Mesenchymal stem cell (in vitro differentiated cells and primary cell): ENCODE results near the gene ACOX3.

ENCODE experiments used
- DNase-seq: peaks from one replicate; pipeline ENCODE4 v3.0.0-alpha.2; 2013
- H2AFZ ChIP-seq: one replicate; pipeline ENCODE4 v1.6.1; 2013; ENCODE audit warnings: low read depth, mild to moderate bottlenecking, control low read depth, inconsistent platforms, low read length, moderate library complexity
- H2AK5ac ChIP-seq: 2 replicates; pipeline ENCODE4 v1.6.1; 2013; ENCODE audit warnings: low read length, moderate library complexity, mild to moderate bottlenecking, inconsistent platforms; ENCODE audit not compliant: severe bottlenecking
- H2BK120ac ChIP-seq: one replicate; pipeline ENCODE4 v1.6.1; 2013; ENCODE audit warnings: low read depth, mild to moderate bottlenecking, inconsistent platforms, low read length, moderate library complexity
- H2BK12ac ChIP-seq, 2 experiments: one replicate each; pipeline ENCODE4 v1.6.1; 2013; ENCODE audit warnings: inconsistent platforms in 2 of 2, low read length in 2 of 2, mild to moderate bottlenecking in 2 of 2, moderate library complexity in 2 of 2, control low read depth in 1 of 2
- H2BK15ac ChIP-seq: one replicate; pipeline ENCODE4 v1.6.1; 2013; ENCODE audit warnings: mild to moderate bottlenecking, low read depth, inconsistent platforms; ENCODE audit not compliant: poor library complexity, severe bottlenecking
- H2BK5ac ChIP-seq: 2 replicates; pipeline ENCODE4 v1.6.1; 2013; ENCODE audit warnings: low read depth, mild to moderate bottlenecking, low read length, control low read depth, inconsistent platforms; ENCODE audit not compliant: poor library complexity, severe bottlenecking
- H3K14ac ChIP-seq, 2 experiments: one replicate each; pipeline ENCODE4 v1.6.1; 2013; ENCODE audit warnings: inconsistent platforms in 2 of 2, low read length in 2 of 2, control low read depth in 1 of 2, mild to moderate bottlenecking in 1 of 2, moderate library complexity in 1 of 2
- H3K18ac ChIP-seq, 2 experiments: one replicate each; pipeline ENCODE4 v1.6.1; 2013; ENCODE audit warnings: inconsistent platforms in 2 of 2, low read length in 2 of 2, control low read depth in 1 of 2, low read depth in 1 of 2, mild to moderate bottlenecking in 1 of 2
- H3K23ac ChIP-seq, 2 experiments: one replicate each; pipeline ENCODE4 v1.6.1; 2013; ENCODE audit warnings: inconsistent platforms in 2 of 2, low read length in 2 of 2, mild to moderate bottlenecking in 2 of 2, moderate library complexity in 2 of 2, control low read depth in 1 of 2
- H3K27ac ChIP-seq: 2 replicates; pipeline ENCODE4 v1.5.1; 2013; ENCODE audit warnings: mild to moderate bottlenecking, moderate library complexity, low read length, control low read depth, inconsistent platforms; ENCODE audit not compliant: poor library complexity, severe bottlenecking
- H3K27me3 ChIP-seq, 2 experiments: 2 replicates each; pipeline versions ENCODE4 v1.6.1 to v1.7.0; 2013; ENCODE audit warnings: low read length in 2 of 2, mild to moderate bottlenecking in 2 of 2, moderate library complexity in 2 of 2, control low read depth in 1 of 2, inconsistent platforms in 1 of 2; ENCODE audit not compliant: control insufficient read depth in 1 of 2, insufficient read depth in 1 of 2
- H3K36me3 ChIP-seq, 2 experiments: 2 replicates each; pipeline versions ENCODE4 v1.6.1 to v1.7.0; 2013; ENCODE audit warnings: low read length in 2 of 2, control low read depth in 1 of 2, inconsistent platforms in 1 of 2, low read depth in 1 of 2, mild to moderate bottlenecking in 1 of 2; ENCODE audit not compliant: insufficient read depth in 2 of 2, control insufficient read depth in 1 of 2
- H3K4ac ChIP-seq, 2 experiments: one replicate each; pipeline ENCODE4 v1.6.1; 2013; ENCODE audit warnings: inconsistent platforms in 2 of 2, low read length in 2 of 2, mild to moderate bottlenecking in 2 of 2, moderate library complexity in 2 of 2, control low read depth in 1 of 2, low read depth in 1 of 2
- H3K4me1 ChIP-seq: 2 replicates; pipeline ENCODE4 v1.6.1; 2013; ENCODE audit warnings: low read depth, low read length, control low read depth; ENCODE audit not compliant: control insufficient read depth, insufficient read depth
- H3K4me2 ChIP-seq: 2 replicates; pipeline ENCODE4 v1.6.1; 2013; ENCODE audit warnings: low read length, mild to moderate bottlenecking, inconsistent platforms; ENCODE audit not compliant: poor library complexity, severe bottlenecking
- H3K4me3 ChIP-seq, 2 experiments: 2 replicates each; pipeline versions ENCODE4 v1.5.1 to v1.7.0; 2013; ENCODE audit warnings: low read length in 2 of 2, mild to moderate bottlenecking in 2 of 2, control low read depth in 1 of 2, low read depth in 1 of 2; ENCODE audit not compliant: insufficient read depth in 1 of 2
- H3K79me1 ChIP-seq: replicated peaks from 2 replicates; pipeline ENCODE4 v1.6.1; 2013; ENCODE audit warnings: mild to moderate bottlenecking, control low read depth, low read length, inconsistent platforms; ENCODE audit not compliant: poor library complexity, severe bottlenecking
- H3K9ac ChIP-seq: 2 replicates; pipeline ENCODE4 v1.7.0; 2013; ENCODE audit warnings: mild to moderate bottlenecking, low read length, moderate library complexity
- H3K9me3 ChIP-seq: 2 replicates; pipeline ENCODE4 v1.7.0; 2013; ENCODE audit warnings: mild to moderate bottlenecking, low read length; ENCODE audit not compliant: control insufficient read depth
- H4K8ac ChIP-seq: one replicate; pipeline ENCODE4 v1.6.1; 2013; ENCODE audit warnings: inconsistent platforms, mild to moderate bottlenecking, low read length, moderate library complexity
- H4K91ac ChIP-seq: one replicate; pipeline ENCODE4 v1.6.1; 2013; ENCODE audit warnings: mild to moderate bottlenecking, low read length, inconsistent platforms
- WGBS: methylation state at CpG from one replicate; pipeline ENCODE4 v1.1.7; 2013; ENCODE audit warnings: mixed read lengths; 5-methylcytosine and 5-hydroxymethylcytosine counted together

ACOX3 gene

DNA sequence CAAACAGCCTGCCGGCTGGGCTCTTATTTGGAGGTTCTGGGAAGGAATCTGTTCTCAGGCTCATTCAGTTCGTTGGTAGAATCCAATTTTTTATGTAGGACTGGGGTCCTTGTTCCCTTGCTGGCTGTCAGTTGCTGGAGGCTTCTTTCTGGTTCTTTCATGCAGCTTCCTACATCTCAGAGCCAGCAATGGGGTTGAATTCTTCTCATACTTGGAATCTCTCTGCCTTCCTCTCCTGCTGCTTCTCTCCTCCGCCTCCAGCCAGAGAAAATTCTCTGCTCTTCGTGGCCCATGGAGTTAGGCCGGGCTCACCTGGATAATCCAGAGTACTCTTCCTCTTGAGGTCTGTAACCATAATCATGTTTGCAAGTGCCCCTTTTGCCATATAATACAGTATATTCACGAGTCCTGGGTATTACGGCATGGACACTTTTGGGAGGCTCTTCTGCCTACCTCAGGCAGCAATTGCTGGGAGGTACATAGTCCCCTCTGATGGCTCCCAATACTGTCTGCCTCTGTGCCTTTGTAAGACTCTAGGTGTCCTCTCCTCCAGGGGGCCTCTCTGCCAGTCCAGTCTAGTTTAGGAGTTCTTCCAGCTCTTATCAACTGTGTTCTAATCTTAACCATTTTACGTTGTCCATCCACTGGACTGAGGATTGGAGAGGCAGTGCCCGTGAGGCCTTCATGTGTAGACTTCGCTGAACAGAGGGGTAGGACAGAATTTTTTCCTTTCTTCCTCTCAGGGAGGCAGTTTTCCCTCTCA, 2.3 kb upstream of the ACOX3 start:
- peak overlapping the region in 1 of 2 experiments; percentile 85 for H3K4me3 ChIP-seq
- H3K79me1 ChIP-seq = peaks cover 36% of the 10 kb centered on the region
- H3K9me3 ChIP-seq = no peaks in the 10 kb centered on the region
- H3K27me3 ChIP-seq = no peaks in the 10 kb centered on the region
- H3K36me3 ChIP-seq = peaks cover 12 to 14% of the 10 kb centered on the region in 2 experiments
- no peak overlapping the region for H2BK15ac ChIP-seq
- no peak overlapping the region for H2BK120ac ChIP-seq
- no peak overlapping the region for H3K14ac ChIP-seq
- no peak overlapping the region for H3K23ac ChIP-seq
- 89% methylated on average over 10 of the region's 10 CpGs for WGBS
- H4K8ac ChIP-seq = no peak overlapping the region
- H2AFZ ChIP-seq = no peak overlapping the region
- peak overlapping the region; percentile 95 for H3K9ac ChIP-seq
- no peak for DNase-seq
- no peak overlapping the region for H2BK5ac ChIP-seq
- no peak overlapping the region for H2BK12ac ChIP-seq
- peaks cover 10% of the 10 kb centered on the region for H3K4me1 ChIP-seq
- H3K18ac ChIP-seq = no peak overlapping the region
- H2AK5ac ChIP-seq = no peak overlapping the region
- H3K4me2 ChIP-seq = peak overlapping the region; percentile 44
- H3K4ac ChIP-seq = no peak overlapping the region
- H3K27ac ChIP-seq = peak overlapping the region; percentile 27
- no peak overlapping the region for H4K91ac ChIP-seq

DNA sequence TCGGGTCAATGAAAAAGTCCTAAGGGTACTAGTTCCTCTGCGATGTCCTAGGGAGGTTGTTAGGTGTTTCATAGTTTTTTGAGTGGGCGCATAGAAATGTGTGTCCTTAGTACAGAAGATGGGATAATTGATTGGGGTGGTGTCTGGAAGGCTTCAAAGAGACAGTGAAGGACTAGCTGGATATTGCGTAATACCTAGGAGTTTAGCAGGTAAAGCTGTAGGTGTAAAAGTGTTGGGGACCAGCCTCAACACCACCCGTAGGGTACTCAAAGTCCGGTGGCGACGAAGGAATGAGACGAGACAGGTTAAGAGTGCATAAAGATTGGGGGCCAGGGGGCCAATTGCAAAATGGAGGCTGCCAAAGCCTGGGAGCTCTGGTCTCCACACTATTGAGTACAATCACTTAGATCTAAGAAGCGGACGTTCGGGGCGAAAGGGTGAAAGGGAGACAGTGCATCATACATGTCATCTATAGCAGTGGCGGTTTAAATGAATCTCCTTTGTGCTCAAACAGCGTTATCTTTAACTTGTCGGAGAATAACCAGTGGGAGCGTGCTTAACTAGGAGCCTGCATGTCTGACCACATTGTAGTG, 1.1 kb upstream of the ACOX3 start:
- no peak overlapping the region for H2BK15ac ChIP-seq
- H3K4me2 ChIP-seq = peak overlapping the region; percentile 87
- H3K18ac ChIP-seq = no peak overlapping the region
- no peak overlapping the region for H2BK5ac ChIP-seq
- H3K27ac ChIP-seq = no peak overlapping the region
- H2AK5ac ChIP-seq = no peak overlapping the region
- peak overlapping the region; percentile 37 to 85 for H3K4me3 ChIP-seq
- H3K36me3 ChIP-seq = peaks cover 5% of the 10 kb centered on the region in 2 experiments
- WGBS = 78% methylated on average over 17 of the region's 17 CpGs
- no peak overlapping the region for H3K14ac ChIP-seq
- H3K4ac ChIP-seq = no peak overlapping the region
- H2BK12ac ChIP-seq = no peak overlapping the region
- peak overlapping the region; percentile 95 for H3K9ac ChIP-seq
- peaks cover 34% of the 10 kb centered on the region for H3K79me1 ChIP-seq
- H4K91ac ChIP-seq = no peak overlapping the region
- H3K23ac ChIP-seq = no peak overlapping the region
- H3K4me1 ChIP-seq = peaks cover 10% of the 10 kb centered on the region
- no peak overlapping the region for H2BK120ac ChIP-seq
- no peaks in the 10 kb centered on the region for H3K27me3 ChIP-seq
- no peak overlapping the region for H2AFZ ChIP-seq
- H3K9me3 ChIP-seq = no peaks in the 10 kb centered on the region
- no peak for DNase-seq
- no peak overlapping the region for H4K8ac ChIP-seq

DNA sequence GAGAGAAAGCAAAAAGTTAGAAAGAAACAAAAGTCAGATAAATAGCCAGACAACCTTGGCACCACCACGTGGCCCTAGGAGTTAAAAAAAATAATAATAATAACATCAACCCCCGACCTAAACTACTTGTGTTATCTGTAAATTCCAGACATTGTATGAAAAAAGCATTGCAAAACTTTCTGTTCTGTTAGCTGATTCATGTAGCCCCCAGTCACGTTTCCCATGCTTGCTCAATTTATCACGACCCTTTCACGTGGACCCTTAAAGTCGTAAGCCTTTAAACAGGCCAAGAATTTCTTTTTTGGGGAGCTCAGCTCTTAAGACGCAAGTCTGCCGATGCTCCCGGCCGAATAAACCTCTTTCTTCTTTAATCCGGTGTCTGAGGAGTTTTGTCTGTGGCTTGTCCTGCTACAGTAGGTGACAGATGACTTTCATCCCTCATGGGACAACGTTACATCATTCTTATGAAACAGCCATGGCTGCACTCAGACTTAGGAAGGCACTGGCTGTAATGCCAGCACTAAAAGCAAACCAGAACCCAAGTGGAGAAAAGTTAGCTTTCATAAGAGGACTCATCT, 520 bp downstream of the ACOX3 start:
- H3K4me1 ChIP-seq = peaks cover 10% of the 10 kb centered on the region
- peak overlapping the region; percentile 68 to 96 for H3K4ac ChIP-seq
- H2AFZ ChIP-seq = peak overlapping the region; percentile 54
- no peak overlapping the region for H2BK5ac ChIP-seq
- H4K8ac ChIP-seq = peak overlapping the region; percentile 98
- peak overlapping the region in 1 of 2 experiments; percentile 44 for H3K14ac ChIP-seq
- no peaks in the 10 kb centered on the region for H3K9me3 ChIP-seq
- peak overlapping the region; percentile 85 to 93 for H3K4me3 ChIP-seq
- peaks cover 33% of the 10 kb centered on the region for H3K79me1 ChIP-seq
- peak overlapping the region; percentile 92 for H3K27ac ChIP-seq
- no peaks in the 10 kb centered on the region for H3K27me3 ChIP-seq
- no peak overlapping the region for H2AK5ac ChIP-seq
- H3K18ac ChIP-seq = peak overlapping the region in 1 of 2 experiments; percentile 61
- H3K9ac ChIP-seq = peak overlapping the region; percentile 95
- no peak overlapping the region for H2BK120ac ChIP-seq
- H2BK15ac ChIP-seq = no peak overlapping the region
- WGBS = 73% methylated on average over 11 of the region's 12 CpGs
- H2BK12ac ChIP-seq = no peak overlapping the region
- no peak for DNase-seq
- H3K4me2 ChIP-seq = peak overlapping the region; percentile 69
- no peak overlapping the region for H3K23ac ChIP-seq
- peak overlapping the region; percentile 18 for H4K91ac ChIP-seq
- H3K36me3 ChIP-seq = no peaks in the 10 kb centered on the region

DNA sequence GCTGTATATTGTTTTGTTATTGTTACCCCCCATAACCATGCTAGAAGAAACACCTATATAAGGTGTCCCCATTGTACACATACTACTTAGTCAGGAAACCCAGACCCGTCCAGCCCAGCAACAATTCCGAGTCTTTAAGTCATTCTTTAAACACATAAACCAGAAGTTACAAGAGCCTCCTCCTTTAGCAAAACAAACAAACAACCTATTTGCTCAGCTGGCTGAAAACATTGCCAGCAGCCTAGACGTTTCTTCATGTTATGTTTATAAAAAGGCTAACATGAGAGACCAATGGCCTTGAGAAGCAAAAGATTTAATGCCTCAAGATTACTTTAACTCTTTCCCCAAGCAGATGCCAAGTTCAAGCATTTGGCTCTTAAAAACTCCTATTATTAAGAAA, 1.4 kb downstream of the ACOX3 start:
- Histone ChIP-seq H3K9me3 (no peaks in the 10 kb centered on the region), H3K4me3 (peak overlapping the region in 1 of 2 experiments; percentile 85), H2BK5ac (no peak overlapping the region), H4K91ac (no peak overlapping the region), H3K4me2 (no peak overlapping the region), H3K4me1 (peaks cover 10% of the 10 kb centered on the region), H4K8ac (no peak overlapping the region), H2BK15ac (no peak overlapping the region), H2AFZ (no peak overlapping the region), H3K18ac (no peak overlapping the region), H3K14ac (no peak overlapping the region), H2BK12ac (no peak overlapping the region), H3K9ac (peak overlapping the region; percentile 95), H3K27me3 (no peaks in the 10 kb centered on the region), H2BK120ac (no peak overlapping the region), H3K79me1 (peaks cover 32% of the 10 kb centered on the region), H3K4ac (no peak overlapping the region), H3K36me3 (no peaks in the 10 kb centered on the region), H3K23ac (no peak overlapping the region), H3K27ac (no peak overlapping the region), H2AK5ac (no peak overlapping the region)
- WGBS = 66% methylated on average over 3 of the region's 3 CpGs
- peak; percentile 60 for DNase-seq
